Measurements from ENCODE around the gene LRRC71.

DNA sequence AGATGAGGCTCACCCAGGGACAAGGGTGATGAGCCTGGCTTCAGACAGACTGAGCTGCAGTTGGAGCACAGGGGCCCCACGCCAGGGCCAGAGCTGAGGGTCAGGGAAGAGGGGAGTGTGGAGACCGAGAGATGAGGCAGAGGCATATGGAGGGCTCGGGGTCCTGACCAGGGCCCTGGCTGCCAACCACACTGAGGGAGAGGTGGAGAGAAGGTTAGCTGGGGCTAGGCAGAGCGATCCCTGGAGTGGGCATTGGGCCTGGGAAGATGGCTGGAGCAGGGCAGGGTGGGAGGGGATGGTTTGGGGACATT is 18.9 kb upstream of the LRRC71 start:
- TF ChIP-seq ISL1 (CRISPR knock-in tag; IDR thresholded peaks at IDR 0.05) (no peak), ZFP3 (CRISPR knock-in tag; IDR thresholded peaks at IDR 0.05) (no peak), BACH2 (CRISPR knock-in tag; IDR thresholded peaks at IDR 0.05; ENCODE audit: borderline replicate concordance) (no peak), ESRRG (CRISPR knock-in tag; IDR thresholded peaks at IDR 0.05) (no peak), RARB (CRISPR knock-in tag; IDR thresholded peaks at IDR 0.05) (no peak), ARNTL (CRISPR knock-in tag; IDR thresholded peaks at IDR 0.05; ENCODE audit: borderline replicate concordance, low read depth) (no peak), TOX (CRISPR knock-in tag; IDR thresholded peaks at IDR 0.05; ENCODE audit: borderline replicate concordance) (no peak), ZFP30 (CRISPR knock-in tag; IDR thresholded peaks at IDR 0.05) (no peak)
- TF ChIP-seq, protein P1, sequence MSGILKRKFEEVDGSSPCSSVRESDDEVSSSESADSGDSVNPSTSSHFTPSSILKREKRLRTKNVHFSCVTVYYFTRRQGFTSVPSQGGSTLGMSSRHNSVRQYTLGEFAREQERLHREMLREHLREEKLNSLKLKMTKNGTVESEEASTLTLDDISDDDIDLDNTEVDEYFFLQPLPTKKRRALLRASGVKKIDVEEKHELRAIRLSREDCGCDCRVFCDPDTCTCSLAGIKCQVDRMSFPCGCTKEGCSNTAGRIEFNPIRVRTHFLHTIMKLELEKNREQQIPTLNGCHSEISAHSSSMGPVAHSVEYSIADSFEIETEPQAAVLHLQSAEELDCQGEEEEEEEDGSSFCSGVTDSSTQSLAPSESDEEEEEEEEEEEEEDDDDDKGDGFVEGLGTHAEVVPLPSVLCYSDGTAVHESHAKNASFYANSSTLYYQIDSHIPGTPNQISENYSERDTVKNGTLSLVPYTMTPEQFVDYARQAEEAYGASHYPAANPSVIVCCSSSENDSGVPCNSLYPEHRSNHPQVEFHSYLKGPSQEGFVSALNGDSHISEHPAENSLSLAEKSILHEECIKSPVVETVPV (CRISPR knock-in tag; IDR thresholded peaks at IDR 0.05), result no peak
- TF ChIP-seq, protein P2, sequence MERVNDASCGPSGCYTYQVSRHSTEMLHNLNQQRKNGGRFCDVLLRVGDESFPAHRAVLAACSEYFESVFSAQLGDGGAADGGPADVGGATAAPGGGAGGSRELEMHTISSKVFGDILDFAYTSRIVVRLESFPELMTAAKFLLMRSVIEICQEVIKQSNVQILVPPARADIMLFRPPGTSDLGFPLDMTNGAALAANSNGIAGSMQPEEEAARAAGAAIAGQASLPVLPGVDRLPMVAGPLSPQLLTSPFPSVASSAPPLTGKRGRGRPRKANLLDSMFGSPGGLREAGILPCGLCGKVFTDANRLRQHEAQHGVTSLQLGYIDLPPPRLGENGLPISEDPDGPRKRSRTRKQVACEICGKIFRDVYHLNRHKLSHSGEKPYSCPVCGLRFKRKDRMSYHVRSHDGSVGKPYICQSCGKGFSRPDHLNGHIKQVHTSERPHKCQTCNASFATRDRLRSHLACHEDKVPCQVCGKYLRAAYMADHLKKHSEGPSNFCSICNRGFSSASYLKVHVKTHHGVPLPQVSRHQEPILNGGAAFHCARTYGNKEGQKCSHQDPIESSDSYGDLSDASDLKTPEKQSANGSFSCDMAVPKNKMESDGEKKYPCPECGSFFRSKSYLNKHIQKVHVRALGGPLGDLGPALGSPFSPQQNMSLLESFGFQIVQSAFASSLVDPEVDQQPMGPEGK (CRISPR knock-in tag; IDR thresholded peaks at IDR 0.05; ENCODE audit: borderline replicate concordance), result no peak
- TF ChIP-seq, protein P3, sequence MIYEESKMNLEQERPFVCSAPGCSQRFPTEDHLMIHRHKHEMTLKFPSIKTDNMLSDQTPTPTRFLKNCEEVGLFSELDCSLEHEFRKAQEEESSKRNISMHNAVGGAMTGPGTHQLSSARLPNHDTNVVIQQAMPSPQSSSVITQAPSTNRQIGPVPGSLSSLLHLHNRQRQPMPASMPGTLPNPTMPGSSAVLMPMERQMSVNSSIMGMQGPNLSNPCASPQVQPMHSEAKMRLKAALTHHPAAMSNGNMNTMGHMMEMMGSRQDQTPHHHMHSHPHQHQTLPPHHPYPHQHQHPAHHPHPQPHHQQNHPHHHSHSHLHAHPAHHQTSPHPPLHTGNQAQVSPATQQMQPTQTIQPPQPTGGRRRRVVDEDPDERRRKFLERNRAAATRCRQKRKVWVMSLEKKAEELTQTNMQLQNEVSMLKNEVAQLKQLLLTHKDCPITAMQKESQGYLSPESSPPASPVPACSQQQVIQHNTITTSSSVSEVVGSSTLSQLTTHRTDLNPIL (CRISPR knock-in tag; IDR thresholded peaks at IDR 0.05; ENCODE audit: low read depth), result no peak
- TF ChIP-seq, protein P4, sequence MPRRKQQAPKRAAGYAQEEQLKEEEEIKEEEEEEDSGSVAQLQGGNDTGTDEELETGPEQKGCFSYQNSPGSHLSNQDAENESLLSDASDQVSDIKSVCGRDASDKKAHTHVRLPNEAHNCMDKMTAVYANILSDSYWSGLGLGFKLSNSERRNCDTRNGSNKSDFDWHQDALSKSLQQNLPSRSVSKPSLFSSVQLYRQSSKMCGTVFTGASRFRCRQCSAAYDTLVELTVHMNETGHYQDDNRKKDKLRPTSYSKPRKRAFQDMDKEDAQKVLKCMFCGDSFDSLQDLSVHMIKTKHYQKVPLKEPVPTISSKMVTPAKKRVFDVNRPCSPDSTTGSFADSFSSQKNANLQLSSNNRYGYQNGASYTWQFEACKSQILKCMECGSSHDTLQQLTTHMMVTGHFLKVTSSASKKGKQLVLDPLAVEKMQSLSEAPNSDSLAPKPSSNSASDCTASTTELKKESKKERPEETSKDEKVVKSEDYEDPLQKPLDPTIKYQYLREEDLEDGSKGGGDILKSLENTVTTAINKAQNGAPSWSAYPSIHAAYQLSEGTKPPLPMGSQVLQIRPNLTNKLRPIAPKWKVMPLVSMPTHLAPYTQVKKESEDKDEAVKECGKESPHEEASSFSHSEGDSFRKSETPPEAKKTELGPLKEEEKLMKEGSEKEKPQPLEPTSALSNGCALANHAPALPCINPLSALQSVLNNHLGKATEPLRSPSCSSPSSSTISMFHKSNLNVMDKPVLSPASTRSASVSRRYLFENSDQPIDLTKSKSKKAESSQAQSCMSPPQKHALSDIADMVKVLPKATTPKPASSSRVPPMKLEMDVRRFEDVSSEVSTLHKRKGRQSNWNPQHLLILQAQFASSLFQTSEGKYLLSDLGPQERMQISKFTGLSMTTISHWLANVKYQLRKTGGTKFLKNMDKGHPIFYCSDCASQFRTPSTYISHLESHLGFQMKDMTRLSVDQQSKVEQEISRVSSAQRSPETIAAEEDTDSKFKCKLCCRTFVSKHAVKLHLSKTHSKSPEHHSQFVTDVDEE (CRISPR knock-in tag; IDR thresholded peaks at IDR 0.05), result no peak

Measured in SK-N-SH treated with all-trans-retinoic acid at 6 μM for 48 hours (cell line).